GM12878 (cell line): Measurements from ENCODE around the gene IL4I1. TPM values are rescaled to one million over a fixed set of nuclear protein-coding genes. Genes with fewer than 3 reads are reported as not detected.
A peak's percentile ranks its signal among the peaks of the same experiment; 100 is the strongest.

ENCODE experiments used
- ATAC-seq: fragments of 200-7000 bp; cut with Tn5 transposase; 3 replicates; pipeline ENCODE4 v1.9.1; 2020; ENCODE audit warnings: mild to moderate bottlenecking, moderate library complexity
- BruUV-seq: library from RNA; stranded (reverse); fragments of 400-500 nt; replicated peaks from 2 replicates; lab custom pipeline; 2021; lab: Mats Ljungman, UMichigan
- CTCF ChIA-PET: fragments of 300-600 bp; sonication (Branson Sonifier 250); formaldehyde crosslinking; extraction: SDS; loops from one replicate; lab custom pipeline; 2021; ENCODE audit warnings: inconsistent platforms; lab: Yijun Ruan, JAX
- POLR2A ChIA-PET: fragments of 350-600 bp; formaldehyde crosslinking; extraction: SDS; loops from one replicate; lab custom pipeline; 2021; ENCODE audit warnings: inconsistent platforms; lab: Charles Lee
- RAD21 ChIA-PET: fragments of 300-600 bp; sonication (Branson Sonifier 250); formaldehyde crosslinking; loops from one replicate; lab custom pipeline; 2023; ENCODE audit warnings: antibody characterized with exemption; ENCODE audit not compliant: unreplicated experiment; lab: Charles Lee
- SMC1A ChIA-PET: fragments of 300-600 bp; sonication (Branson Sonifier 250); formaldehyde crosslinking; loops from one replicate; lab custom pipeline; 2023; ENCODE audit not compliant: unreplicated experiment, uncharacterized antibody; lab: Charles Lee
- DNase-seq: peaks from one replicate; pipeline ENCODE4 v3.0.0-alpha.2; 2011; ENCODE audit warnings: low read depth, low spot score
- FAIRE-seq: peaks from 3 replicates; lab custom pipeline; 2011; peaks lifted over from hg19 to GRCh38; lab: Jason Lieb, UNC
- H2AFZ ChIP-seq: 2 replicates; pipeline ENCODE4 v1.6.0; 2011; ENCODE audit warnings: low read depth, low read length, control low read depth; ENCODE audit not compliant: control insufficient read depth
- H3K27ac ChIP-seq: 2 replicates; pipeline ENCODE4 v1.5.1; 2011; ENCODE audit warnings: control low read depth; ENCODE audit not compliant: control insufficient read depth, insufficient read depth
- H3K27me3 ChIP-seq, 2 experiments: replicated peaks in 1 of 2; 2 replicates each; pipeline versions ENCODE4 v1.6.0 to v1.6.1; 2011; ENCODE audit warnings: low read length in 1 of 2; ENCODE audit not compliant: control insufficient read depth in 2 of 2, insufficient read depth in 2 of 2
- H3K36me3 ChIP-seq, 2 experiments: 2 replicates each; pipeline ENCODE4 v1.5.1; 2011; ENCODE audit warnings: low read length in 1 of 2; ENCODE audit not compliant: control insufficient read depth in 2 of 2, insufficient read depth in 2 of 2
- H3K4me1 ChIP-seq: 2 replicates; pipeline ENCODE4 v1.6.1; 2011; ENCODE audit warnings: mild to moderate bottlenecking, low read length, moderate library complexity, mixed read lengths; ENCODE audit not compliant: control insufficient read depth, insufficient read depth
- H3K4me2 ChIP-seq: 2 replicates; pipeline ENCODE4 v1.6.0; 2011; ENCODE audit warnings: control low read depth; ENCODE audit not compliant: control insufficient read depth, insufficient read depth
- H3K4me3 ChIP-seq: fragments of 200-600 bp; sonication (generic); 2 replicates; pipeline ENCODE4 v1.5.1; 2016
- H3K79me2 ChIP-seq: 2 replicates; pipeline ENCODE4 v1.6.0; 2011; ENCODE audit warnings: low read length; ENCODE audit not compliant: control insufficient read depth, insufficient read depth
- H3K9ac ChIP-seq: 2 replicates; pipeline ENCODE4 v1.8.0; 2011; ENCODE audit warnings: low read length, control low read depth, mixed read lengths; ENCODE audit not compliant: control insufficient read depth, insufficient read depth
- H3K9me3 ChIP-seq: replicated peaks from 3 replicates; pipeline ENCODE4 v1.5.1; 2011; ENCODE audit warnings: mild to moderate bottlenecking, low read length; ENCODE audit not compliant: control insufficient read depth, insufficient read depth
- H4K20me1 ChIP-seq: 2 replicates; pipeline ENCODE4 v1.6.0; 2011; ENCODE audit not compliant: control insufficient read depth, insufficient read depth
- RELB ChIP-seq: fragments of 450-650 bp; IDR thresholded peaks from 2 replicates; pipeline ENCODE4 v1.6.1; 2017; ENCODE audit warnings: low read depth, mild to moderate bottlenecking, moderate library complexity
- USF1 ChIP-seq: IDR thresholded peaks from 2 replicates; pipeline ENCODE4 v1.6.1; 2011; ENCODE audit warnings: borderline replicate concordance, low read depth, mild to moderate bottlenecking, moderate library complexity, mixed read lengths, low read length; ENCODE audit not compliant: insufficient read depth; ENCODE audit errors: extremely low read length
- WGBS: methylation state at CpG from one replicate; pipeline ENCODE4 v1.1.6; 2016; ENCODE audit warnings: low lambda C conversion rate; ENCODE audit not compliant: insufficient replicate concordance, insufficient coverage; ENCODE audit errors: missing lambda C conversion rate; 5-methylcytosine and 5-hydroxymethylcytosine counted together
- in situ Hi-C: fragments of 300-500 bp; cut with MboI; formaldehyde crosslinking; loops from 9 replicates; pipeline ENCODE4 v1.14.3; 2018; ENCODE audit warnings: mixed read lengths
- intact Hi-C: fragments of 100-400 bp; cut with micrococcal nuclease; formaldehyde crosslinking; loops from one replicate; pipeline ENCODE4 v1.14.2; 2022; ENCODE audit not compliant: unreplicated experiment
- microRNA-seq: library from miRNA; unstranded; fragments of <30 nt; microRNA quantifications from one replicate; pipeline ENCODE4, GENCODE V29; 2018
- polyA plus RNA-seq, 11 experiments: library from polyadenylated mRNA; depleted of rRNA in 4 of 11; unstranded in 6 of 11; stranded (reverse) in 5 of 11; fragments of >200 nt; fragmentation: Nextera tagmentation in 4 of 11; fragmentation: Illumina TruSeq in 1 of 11; extraction: Ambion mirVana in 4 of 11; extraction: Trizol in 1 of 11; gene quantifications; 1 replicate in 1 of 11; 2 replicates in 10 of 11; pipeline versions ENCODE4 v1.2.1 to v1.2.3, GENCODE V29; 2011 to 2016; ENCODE audit warnings: inconsistent platforms in 2 of 11, missing spikeins in 2 of 11, low read depth in 1 of 11
- small RNA-seq: library from RNA; depleted of rRNA; stranded (forward); fragments of <200 nt; gene quantifications from one replicate; pipeline ENCODE3, GENCODE V24; 2014
- total RNA-seq, 4 experiments: library from RNA; depleted of rRNA in 3 of 4; stranded (reverse); fragments of >200 nt in 3 of 4; fragmentation: Illumina TruSeq in 1 of 4; extraction: Trizol in 1 of 4; gene quantifications; 2 replicates each; pipeline versions ENCODE4 v1.2.1 to v1.2.3, GENCODE V29; 2013 to 2021

IL4I1 gene
- total and polyA plus RNA-seq, 10 of the 15 experiments (the other 5 are each of a cell fraction or from before 2014, with no cell fraction given), result 0.62 to 83.8 (median 42.8) TPM

- CTCF ChIA-PET, result no interaction called here
- H3K4me3 ChIP-seq, result no peak overlapping the region
- H3K4me1 ChIP-seq, result peaks cover 10% of the 10 kb centered on the region
- in situ Hi-C loops, result no loop called here
- no peaks in the 10 kb centered on the region for H3K79me2 ChIP-seq
- H3K27me3 ChIP-seq, result no peaks in the 10 kb centered on the region
- no peak overlapping the region for H3K9ac ChIP-seq
- no peak for DNase-seq
- H3K4me2 ChIP-seq, result no peak overlapping the region
- RAD21 ChIA-PET, result no interaction called here
- no peak for FAIRE-seq
- POLR2A ChIA-PET, result no interaction called here
- no peak for ATAC-seq
- no peaks in the 10 kb centered on the region for H3K9me3 ChIP-seq
- peaks cover 11 to 12% of the 10 kb centered on the region in 2 experiments for H3K36me3 ChIP-seq
- H3K27ac ChIP-seq, result no peak overlapping the region
- no peak for TF ChIP-seq RELB
- no peak for TF ChIP-seq USF1
- TF ChIP-seq, all 136 proteins: peak for 0
- Histone ChIP-seq H2AFZ (no peak overlapping the region), H4K20me1 (no peaks in the 10 kb centered on the region)
- whole genome bisulfite sequencing, result 94% methylated on average over 11 of the region's 11 CpGs
- no TSS peak for BruUV-seq
- SMC1A ChIA-PET, result interaction anchor here (0.5 to 0.6 kb wide), 2 partner anchors 8 to 118 kb away, joined by 3 read pairs; no protein-coding TSS in a partner anchor
- intact Hi-C loops, result no loop called here
These were observed 57.0 kb downstream of the IL4I1 start for GRCh38 chr19:49839713-49840112.

Small RNA genes within 50 kb of the gene (microRNA-seq; reads per million reads assigned to microRNA genes)
- gene MIR4749 (2.1 reads per million, percentile 6 among the genes with 10 or more reads in this experiment), gene MIR4750 (0.56 reads per million)

Small RNA genes within 50 kb of the gene (small RNA-seq; reads per million reads assigned to genes)
- gene MIR4749, result 0.16 reads per million

Other genes with a start within 250 kb of the IL4I1 start
Only the 7 nearest of the 18 such genes appear.
- 28.7 and 36.6 TPM in 2 replicates for gene PTOV1, start 45.7 kb downstream of the IL4I1 start, total RNA-seq (2014; rRNA removed)
- 17.8 and 18.1 TPM in 2 replicates for gene PTOV1, start 45.7 kb downstream of the IL4I1 start, total RNA-seq (2014; rRNA removed; fragmentation: Illumina TruSeq; extraction: Trizol)
- 76.7 and 83.5 TPM in 2 replicates for gene PTOV1, start 45.7 kb downstream of the IL4I1 start, total RNA-seq (2021)
- gene PTOV1, start 45.7 kb downstream of the IL4I1 start, polyA plus RNA-seq (2011; rRNA removed), result 13.2 and 23.4 TPM in 2 replicates
- 3.6 and 21.2 TPM in 2 replicates for gene PTOV1, start 45.7 kb downstream of the IL4I1 start, polyA plus RNA-seq (2014; fragmentation: Illumina TruSeq; extraction: Trizol)
- gene PTOV1, start 45.7 kb downstream of the IL4I1 start, polyA plus RNA-seq (2014; fragmentation: Nextera tagmentation; extraction: Ambion mirVana), result 10 to 100 TPM in 1 of 2 experiments, 1 to 10 TPM in 1; 3.2 to 10.6 TPM
- 38.1 and 41.5 TPM in 2 replicates for gene PTOV1, start 45.7 kb downstream of the IL4I1 start, polyA plus RNA-seq (2014; rRNA removed)
- gene PTOV1, start 45.7 kb downstream of the IL4I1 start, polyA plus RNA-seq (2016; fragmentation: Nextera tagmentation; extraction: Ambion mirVana), result 10 to 100 TPM; 14.8 to 45.0 TPM
- gene PNKP, start 29.3 kb downstream of the IL4I1 start, total RNA-seq (2014; rRNA removed), result 42.3 and 55.5 TPM in 2 replicates
- gene PNKP, start 29.3 kb downstream of the IL4I1 start, total RNA-seq (2014; rRNA removed; fragmentation: Illumina TruSeq; extraction: Trizol), result 19.3 and 20.2 TPM in 2 replicates
- gene PNKP, start 29.3 kb downstream of the IL4I1 start, total RNA-seq (2021), result 61.4 and 82.3 TPM in 2 replicates
- gene PNKP, start 29.3 kb downstream of the IL4I1 start, polyA plus RNA-seq (2011; rRNA removed), result 9.2 and 14.6 TPM in 2 replicates
- gene PNKP, start 29.3 kb downstream of the IL4I1 start, polyA plus RNA-seq (2014; fragmentation: Illumina TruSeq; extraction: Trizol), result 15.1 and 20.3 TPM in 2 replicates
- 1 to 10 TPM; 2.9 to 4.0 TPM for gene PNKP, start 29.3 kb downstream of the IL4I1 start, polyA plus RNA-seq (2014; fragmentation: Nextera tagmentation; extraction: Ambion mirVana)
- gene PNKP, start 29.3 kb downstream of the IL4I1 start, polyA plus RNA-seq (2014; rRNA removed), result 73.5 and 77.2 TPM in 2 replicates
- gene PNKP, start 29.3 kb downstream of the IL4I1 start, polyA plus RNA-seq (2016; fragmentation: Nextera tagmentation; extraction: Ambion mirVana), result 10 to 100 TPM; 46.2 to 47.4 TPM
- 7.7 and 9.3 TPM in 2 replicates for gene AKT1S1, start 19.5 kb downstream of the IL4I1 start, total RNA-seq (2014; rRNA removed)
- 3.8 and 5.1 TPM in 2 replicates for gene AKT1S1, start 19.5 kb downstream of the IL4I1 start, total RNA-seq (2014; rRNA removed; fragmentation: Illumina TruSeq; extraction: Trizol)
- gene AKT1S1, start 19.5 kb downstream of the IL4I1 start, total RNA-seq (2021), result 20.9 and 21.4 TPM in 2 replicates
- gene AKT1S1, start 19.5 kb downstream of the IL4I1 start, polyA plus RNA-seq (2011; rRNA removed), result 7.2 and 13.1 TPM in 2 replicates
- gene AKT1S1, start 19.5 kb downstream of the IL4I1 start, polyA plus RNA-seq (2014; fragmentation: Illumina TruSeq; extraction: Trizol), result 9.4 and 11.6 TPM in 2 replicates
- 1 to 10 TPM in 1 of 2 experiments, under 1 TPM in 1; 0.43 to 1.2 TPM for gene AKT1S1, start 19.5 kb downstream of the IL4I1 start, polyA plus RNA-seq (2014; fragmentation: Nextera tagmentation; extraction: Ambion mirVana)
- 23.0 and 24.5 TPM in 2 replicates for gene AKT1S1, start 19.5 kb downstream of the IL4I1 start, polyA plus RNA-seq (2014; rRNA removed)
- gene AKT1S1, start 19.5 kb downstream of the IL4I1 start, polyA plus RNA-seq (2016; fragmentation: Nextera tagmentation; extraction: Ambion mirVana), result 10 to 100 TPM; 13.4 to 15.4 TPM
- gene TBC1D17, start 19.2 kb downstream of the IL4I1 start, total RNA-seq (2014; rRNA removed), result 3.5 and 3.6 TPM in 2 replicates
- gene TBC1D17, start 19.2 kb downstream of the IL4I1 start, total RNA-seq (2014; rRNA removed; fragmentation: Illumina TruSeq; extraction: Trizol), result 3.1 and 3.2 TPM in 2 replicates
- 20.4 and 20.9 TPM in 2 replicates for gene TBC1D17, start 19.2 kb downstream of the IL4I1 start, total RNA-seq (2021)
- gene TBC1D17, start 19.2 kb downstream of the IL4I1 start, polyA plus RNA-seq (2011; rRNA removed), result 11.7 and 18.9 TPM in 2 replicates
- gene TBC1D17, start 19.2 kb downstream of the IL4I1 start, polyA plus RNA-seq (2014; fragmentation: Illumina TruSeq; extraction: Trizol), result 8.6 and 10.9 TPM in 2 replicates
- under 1 TPM; 0.42 to 0.52 TPM for gene TBC1D17, start 19.2 kb downstream of the IL4I1 start, polyA plus RNA-seq (2014; fragmentation: Nextera tagmentation; extraction: Ambion mirVana)
- 17.4 and 22.3 TPM in 2 replicates for gene TBC1D17, start 19.2 kb downstream of the IL4I1 start, polyA plus RNA-seq (2014; rRNA removed)
- gene TBC1D17, start 19.2 kb downstream of the IL4I1 start, polyA plus RNA-seq (2016; fragmentation: Nextera tagmentation; extraction: Ambion mirVana), result 10 to 100 TPM; 11.5 to 13.2 TPM
- gene ATF5, start 32.3 kb upstream of the IL4I1 start, total RNA-seq (2014; rRNA removed), result 24.8 and 29.0 TPM in 2 replicates
- 16.7 and 17.6 TPM in 2 replicates for gene ATF5, start 32.3 kb upstream of the IL4I1 start, total RNA-seq (2014; rRNA removed; fragmentation: Illumina TruSeq; extraction: Trizol)
- 82.1 and 83.1 TPM in 2 replicates for gene ATF5, start 32.3 kb upstream of the IL4I1 start, total RNA-seq (2021)
- 122 and 133 TPM in 2 replicates for gene ATF5, start 32.3 kb upstream of the IL4I1 start, polyA plus RNA-seq (2011; rRNA removed)
- 38.1 and 41.1 TPM in 2 replicates for gene ATF5, start 32.3 kb upstream of the IL4I1 start, polyA plus RNA-seq (2014; fragmentation: Illumina TruSeq; extraction: Trizol)
- 10 to 100 TPM in 1 of 2 experiments, 1 to 10 TPM in 1; 9.1 to 10.1 TPM for gene ATF5, start 32.3 kb upstream of the IL4I1 start, polyA plus RNA-seq (2014; fragmentation: Nextera tagmentation; extraction: Ambion mirVana)
- 55.2 and 63.1 TPM in 2 replicates for gene ATF5, start 32.3 kb upstream of the IL4I1 start, polyA plus RNA-seq (2014; rRNA removed)
- 10 to 100 TPM; 16.3 to 19.0 TPM for gene ATF5, start 32.3 kb upstream of the IL4I1 start, polyA plus RNA-seq (2016; fragmentation: Nextera tagmentation; extraction: Ambion mirVana)
- 90.7 and 95.6 TPM in 2 replicates for gene NUP62, start 32.6 kb upstream of the IL4I1 start, total RNA-seq (2014; rRNA removed)
- 46.5 and 50.1 TPM in 2 replicates for gene NUP62, start 32.6 kb upstream of the IL4I1 start, total RNA-seq (2014; rRNA removed; fragmentation: Illumina TruSeq; extraction: Trizol)
- gene NUP62, start 32.6 kb upstream of the IL4I1 start, total RNA-seq (2021), result 102 and 108 TPM in 2 replicates
- gene NUP62, start 32.6 kb upstream of the IL4I1 start, polyA plus RNA-seq (2011; rRNA removed), result 13.7 and 35.5 TPM in 2 replicates
- 40.8 and 67.7 TPM in 2 replicates for gene NUP62, start 32.6 kb upstream of the IL4I1 start, polyA plus RNA-seq (2014; fragmentation: Illumina TruSeq; extraction: Trizol)
- gene NUP62, start 32.6 kb upstream of the IL4I1 start, polyA plus RNA-seq (2014; fragmentation: Nextera tagmentation; extraction: Ambion mirVana), result 10 to 100 TPM; 19.5 to 22.0 TPM
- 66.1 and 77.7 TPM in 2 replicates for gene NUP62, start 32.6 kb upstream of the IL4I1 start, polyA plus RNA-seq (2014; rRNA removed)
- gene NUP62, start 32.6 kb upstream of the IL4I1 start, polyA plus RNA-seq (2016; fragmentation: Nextera tagmentation; extraction: Ambion mirVana), result 100 to 1,000 TPM; 105 to 110 TPM
- not detected in 2 replicates for gene SIGLEC11, start 64.3 kb upstream of the IL4I1 start, total RNA-seq (2014; rRNA removed)
- gene SIGLEC11, start 64.3 kb upstream of the IL4I1 start, total RNA-seq (2014; rRNA removed; fragmentation: Illumina TruSeq; extraction: Trizol), result not detected in 2 replicates
- gene SIGLEC11, start 64.3 kb upstream of the IL4I1 start, total RNA-seq (2021), result not detected in 2 replicates
- not detected in 2 replicates for gene SIGLEC11, start 64.3 kb upstream of the IL4I1 start, polyA plus RNA-seq (2011; rRNA removed)
- gene SIGLEC11, start 64.3 kb upstream of the IL4I1 start, polyA plus RNA-seq (2014; fragmentation: Illumina TruSeq; extraction: Trizol), result not detected in 2 replicates
- gene SIGLEC11, start 64.3 kb upstream of the IL4I1 start, polyA plus RNA-seq (2014; fragmentation: Nextera tagmentation; extraction: Ambion mirVana), result not detected
- not detected in 2 replicates for gene SIGLEC11, start 64.3 kb upstream of the IL4I1 start, polyA plus RNA-seq (2014; rRNA removed)
- not detected for gene SIGLEC11, start 64.3 kb upstream of the IL4I1 start, polyA plus RNA-seq (2016; fragmentation: Nextera tagmentation; extraction: Ambion mirVana)